ENCODE measurements around the gene LHFPL2. TPM values are rescaled to one million over a fixed set of nuclear protein-coding genes. Genes with fewer than 3 reads are reported as not detected.

LHFPL2 gene
- total and polyA plus RNA-seq, 4 donors: 6.5 to 49.4 (median 47.7) TPM

DNA sequence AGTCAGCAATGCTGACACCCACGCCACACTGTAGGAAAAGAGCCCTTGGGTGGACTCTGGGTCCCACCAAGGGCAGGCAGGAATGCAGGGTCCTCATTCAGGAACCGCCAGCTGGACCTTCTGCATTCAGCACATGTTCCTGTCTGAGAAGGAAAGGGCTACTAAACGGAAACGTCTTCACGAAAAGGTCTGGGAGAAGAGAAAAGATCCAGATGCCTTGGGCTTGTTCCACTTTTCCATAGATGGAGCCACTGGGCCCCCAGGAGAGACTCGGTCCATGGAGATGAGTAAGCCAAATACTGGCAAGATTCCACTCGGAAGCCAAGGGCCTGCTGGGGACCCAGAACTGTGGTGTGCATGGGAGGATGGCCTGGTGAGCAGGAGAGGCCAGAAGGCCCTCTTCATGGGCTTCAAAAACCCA is 38.4 kb downstream of the LHFPL2 start:
- TF ChIP-seq, protein P1, sequence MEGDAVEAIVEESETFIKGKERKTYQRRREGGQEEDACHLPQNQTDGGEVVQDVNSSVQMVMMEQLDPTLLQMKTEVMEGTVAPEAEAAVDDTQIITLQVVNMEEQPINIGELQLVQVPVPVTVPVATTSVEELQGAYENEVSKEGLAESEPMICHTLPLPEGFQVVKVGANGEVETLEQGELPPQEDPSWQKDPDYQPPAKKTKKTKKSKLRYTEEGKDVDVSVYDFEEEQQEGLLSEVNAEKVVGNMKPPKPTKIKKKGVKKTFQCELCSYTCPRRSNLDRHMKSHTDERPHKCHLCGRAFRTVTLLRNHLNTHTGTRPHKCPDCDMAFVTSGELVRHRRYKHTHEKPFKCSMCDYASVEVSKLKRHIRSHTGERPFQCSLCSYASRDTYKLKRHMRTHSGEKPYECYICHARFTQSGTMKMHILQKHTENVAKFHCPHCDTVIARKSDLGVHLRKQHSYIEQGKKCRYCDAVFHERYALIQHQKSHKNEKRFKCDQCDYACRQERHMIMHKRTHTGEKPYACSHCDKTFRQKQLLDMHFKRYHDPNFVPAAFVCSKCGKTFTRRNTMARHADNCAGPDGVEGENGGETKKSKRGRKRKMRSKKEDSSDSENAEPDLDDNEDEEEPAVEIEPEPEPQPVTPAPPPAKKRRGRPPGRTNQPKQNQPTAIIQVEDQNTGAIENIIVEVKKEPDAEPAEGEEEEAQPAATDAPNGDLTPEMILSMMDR (IDR thresholded peaks at IDR 0.05; ENCODE audit: control extremely low read depth, extremely low read depth): no peak
- Histone ChIP-seq H3K36me3 (ENCODE audit: control insufficient read depth in 4 of 4, insufficient read depth in 4 of 4, low read length in 4 of 4) (peaks cover 0 to 12% (median 4%) of the 10 kb centered on the region in 4 donors), H3K9ac (ENCODE audit: insufficient read depth in 1 of 2, low read length in 2 of 2) (no peak overlapping the region), H3K4me1 (ENCODE audit: control insufficient read depth in 5 of 5, insufficient read depth in 5 of 5, low read length in 5 of 5) (peaks cover 0 to 10% (median 0%) of the 10 kb centered on the region in 5 donors), H3K27ac (ENCODE audit: low read depth in 1 of 2, low read length in 1 of 2) (no peak overlapping the region), H3K4me3 (no peak overlapping the region), H3K27me3 (ENCODE audit: control insufficient read depth in 3 of 3, insufficient read depth in 3 of 3, low read length in 2 of 3) (no peaks in the 10 kb centered on the region), H3K9me3 (ENCODE audit: control insufficient read depth in 4 of 4, insufficient read depth in 3 of 4, low read length in 3 of 4) (no peaks in the 10 kb centered on the region)
- DNase-seq (no peak), ATAC-seq (ENCODE audit: insufficient read depth, low FRiP score) (no peak)
- WGBS, 2 donors: 89 to 92% methylated on average over 7 of the region's 7 CpGs

DNA sequence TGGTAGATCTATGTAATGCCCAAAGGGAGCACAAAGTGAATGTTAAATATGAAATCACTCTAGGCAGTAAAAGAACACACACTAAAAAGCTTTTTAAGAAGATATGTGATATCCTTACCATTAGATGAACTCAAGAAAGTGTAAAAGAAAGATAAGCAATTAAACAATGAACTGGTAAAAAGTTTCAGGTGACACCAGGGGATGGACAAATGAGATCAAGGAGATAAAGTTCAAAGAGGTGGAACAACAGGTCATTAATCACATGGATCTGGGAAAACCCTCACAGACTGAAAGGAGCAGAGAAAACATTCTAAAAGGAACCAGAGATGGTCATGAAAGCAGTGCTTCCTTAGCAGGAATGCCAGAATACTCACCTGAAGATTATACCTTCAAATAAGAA is 40.7 kb downstream of the LHFPL2 start:
- ATAC-seq (ENCODE audit: insufficient read depth, low FRiP score): no peak
- Histone ChIP-seq H3K4me3 (no peak overlapping the region), H3K27ac (ENCODE audit: low read depth in 1 of 2, low read length in 1 of 2) (no peak overlapping the region), H3K27me3 (ENCODE audit: control insufficient read depth in 3 of 3, insufficient read depth in 3 of 3, low read length in 2 of 3) (no peaks in the 10 kb centered on the region), H3K9ac (ENCODE audit: insufficient read depth in 1 of 2, low read length in 2 of 2) (no peak overlapping the region), H3K36me3 (ENCODE audit: control insufficient read depth in 4 of 4, insufficient read depth in 4 of 4, low read length in 4 of 4) (peaks cover 0 to 12% (median 4%) of the 10 kb centered on the region in 4 donors), H3K4me1 (ENCODE audit: control insufficient read depth in 5 of 5, insufficient read depth in 5 of 5, low read length in 5 of 5) (peaks cover 0 to 9% (median 0%) of the 10 kb centered on the region in 5 donors), H3K9me3 (ENCODE audit: control insufficient read depth in 4 of 4, insufficient read depth in 3 of 4, low read length in 3 of 4) (no peaks in the 10 kb centered on the region)
- TF ChIP-seq, protein P1 (IDR thresholded peaks at IDR 0.05; ENCODE audit: control extremely low read depth, extremely low read depth): no peak
- no peak for DNase-seq

DNA sequence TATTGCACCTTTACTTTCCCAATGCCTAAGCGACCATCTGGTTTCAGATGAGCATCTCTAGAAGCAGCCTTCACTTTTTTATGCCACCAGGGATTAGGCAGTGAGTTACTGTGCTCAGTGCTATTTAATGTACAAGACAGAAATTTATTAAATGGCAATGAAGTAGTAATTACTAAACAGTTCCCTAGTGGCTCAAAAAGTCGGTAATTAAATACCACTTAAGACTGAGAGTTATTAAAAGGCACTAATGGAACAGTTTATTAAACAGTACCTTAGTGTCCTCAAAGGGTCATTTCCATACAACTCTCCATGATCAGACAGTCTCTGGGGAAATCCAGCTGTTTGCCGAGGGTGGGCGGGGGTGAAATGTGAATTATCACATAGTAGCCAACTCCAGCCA is 42.3 kb downstream of the LHFPL2 start:
- ATAC-seq (ENCODE audit: insufficient read depth, low FRiP score) (no peak), DNase-seq (peak in 2 of 3 donors; percentile 28 to 34)
- Histone ChIP-seq H3K9me3 (ENCODE audit: control insufficient read depth in 4 of 4, insufficient read depth in 3 of 4, low read length in 3 of 4) (no peaks in the 10 kb centered on the region), H3K27ac (ENCODE audit: low read depth in 1 of 2, low read length in 1 of 2) (no peak overlapping the region), H3K36me3 (ENCODE audit: control insufficient read depth in 4 of 4, insufficient read depth in 4 of 4, low read length in 4 of 4) (peaks cover 0 to 10% (median 4%) of the 10 kb centered on the region in 4 donors), H3K4me1 (ENCODE audit: control insufficient read depth in 5 of 5, insufficient read depth in 5 of 5, low read length in 5 of 5) (peaks cover 0 to 10% (median 5%) of the 10 kb centered on the region in 5 donors), H3K9ac (ENCODE audit: insufficient read depth in 1 of 2, low read length in 2 of 2) (no peak overlapping the region), H3K27me3 (ENCODE audit: control insufficient read depth in 3 of 3, insufficient read depth in 3 of 3, low read length in 2 of 3) (no peaks in the 10 kb centered on the region), H3K4me3 (no peak overlapping the region)
- WGBS, 2 donors: 84 to 92% methylated on average over 4 of the region's 4 CpGs
- TF ChIP-seq, protein P1 (IDR thresholded peaks at IDR 0.05; ENCODE audit: control extremely low read depth, extremely low read depth): no peak

DNA sequence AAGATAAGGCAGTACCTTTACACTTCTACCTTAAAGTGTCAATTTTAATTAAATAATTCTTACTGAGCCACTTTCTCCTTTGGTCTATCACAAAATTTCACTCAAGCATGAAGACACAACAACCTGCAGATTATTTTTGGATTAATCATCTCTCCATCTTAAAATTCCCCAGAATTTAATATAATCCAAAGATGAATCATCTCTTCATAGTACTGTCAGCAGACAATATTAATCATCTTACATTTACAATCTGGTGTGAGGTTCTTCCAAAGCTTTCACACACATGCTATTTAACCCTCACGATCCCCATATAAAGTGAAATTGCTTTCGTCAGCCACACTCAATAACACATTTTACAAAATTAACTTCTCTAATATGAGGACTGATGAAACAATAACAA is 43.0 kb downstream of the LHFPL2 start:
- Histone ChIP-seq H3K36me3 (ENCODE audit: control insufficient read depth in 4 of 4, insufficient read depth in 4 of 4, low read length in 4 of 4) (peaks cover 0 to 10% (median 2%) of the 10 kb centered on the region in 4 donors), H3K9me3 (ENCODE audit: control insufficient read depth in 4 of 4, insufficient read depth in 3 of 4, low read length in 3 of 4) (no peaks in the 10 kb centered on the region), H3K9ac (ENCODE audit: insufficient read depth in 1 of 2, low read length in 2 of 2) (no peak overlapping the region), H3K27me3 (ENCODE audit: control insufficient read depth in 3 of 3, insufficient read depth in 3 of 3, low read length in 2 of 3) (no peaks in the 10 kb centered on the region), H3K27ac (ENCODE audit: low read depth in 1 of 2, low read length in 1 of 2) (no peak overlapping the region), H3K4me1 (ENCODE audit: control insufficient read depth in 5 of 5, insufficient read depth in 5 of 5, low read length in 5 of 5) (peaks cover 0 to 17% (median 4%) of the 10 kb centered on the region in 5 donors), H3K4me3 (no peak overlapping the region)
- DNase-seq (no peak), ATAC-seq (ENCODE audit: insufficient read depth, low FRiP score) (no peak)
- TF ChIP-seq, protein P1 (IDR thresholded peaks at IDR 0.05; ENCODE audit: control extremely low read depth, extremely low read depth): no peak
- 94 to 96% methylated on average over 2 of the region's 2 CpGs for WGBS, 2 donors
